Psoas muscle (tissue), 8 donors: ENCODE measurements around the gene PIEZO1. TPM values are rescaled to one million over a fixed set of nuclear protein-coding genes. Genes with fewer than 3 reads are reported as not detected.

Experiments
- ATAC-seq, 4 donors: fragments of 200-7000 bp; cut with Tn5 transposase; one replicate each; pipeline ENCODE4 v1.9.1; 2020; ENCODE audit warnings: moderate library complexity in 3 of 4, mild to moderate bottlenecking in 2 of 4
- DNase-seq, 2 donors: peaks; one replicate each; pipeline ENCODE4 v3.0.0-alpha.2; 2020
- H3K27ac ChIP-seq: fragments of 200-600 bp; one replicate; pipeline ENCODE4 v1.8.0; 2022
- H3K27me3 ChIP-seq, 3 donors: fragments of 200-600 bp in 1 of 3; one replicate each; pipeline versions ENCODE4 v1.6.1 to v1.8.0; 2013 to 2022; ENCODE audit warnings: low read length in 2 of 3, mild to moderate bottlenecking in 2 of 3, moderate library complexity in 1 of 3; ENCODE audit not compliant: insufficient read depth in 3 of 3
- H3K36me3 ChIP-seq, 2 donors: fragments of 200-600 bp in 1 of 2; one replicate each; pipeline versions ENCODE4 v1.6.1 to v1.8.0; 2013 to 2022; ENCODE audit warnings: low read depth in 1 of 2, mild to moderate bottlenecking in 1 of 2, moderate library complexity in 1 of 2; ENCODE audit not compliant: insufficient read depth in 1 of 2
- H3K4me1 ChIP-seq: fragments of 200-600 bp; one replicate; pipeline ENCODE4 v1.8.0; 2022
- H3K4me3 ChIP-seq: fragments of 200-600 bp; one replicate; pipeline ENCODE4 v1.8.0; 2022; ENCODE audit warnings: mild to moderate bottlenecking
- H3K9me3 ChIP-seq: fragments of 200-600 bp; one replicate; pipeline ENCODE4 v1.8.0; 2022
- CTCF ChIP-seq: fragments of 200-600 bp; IDR thresholded peaks from one replicate; pipeline ENCODE4 v1.8.0; 2022; ENCODE audit warnings: antibody characterized with exemption
- WGBS, 3 donors: extraction: QIAGEN DNeasy Blood & Tissue Kit; methylation state at CpG; one replicate each; pipeline versions ENCODE4 v1.1.6 to v1.1.7; 2013; 5-methylcytosine and 5-hydroxymethylcytosine counted together
- intact Hi-C, 2 donors: fragments of 100-400 bp; cut with DNase I; formaldehyde crosslinking; loops; one replicate each; pipeline versions ENCODE4 v1.11.0 to v1.14.2; 2022
- polyA plus RNA-seq, 3 donors: library from polyadenylated mRNA; stranded (reverse); fragments of 200-250 nt; gene quantifications; one replicate each; pipeline ENCODE4 v1.2.3, GENCODE V29; 2013
- total RNA-seq, 4 donors: library from RNA; stranded (reverse); fragmentation: NEBNext Ultra II Directional in 2 of 4; extraction: Animal tissue kit (Norgen Biotek cat#: 25700) in 2 of 4; gene quantifications; one replicate each; pipeline versions ENCODE4 v1.2.1 to v1.2.4, GENCODE V29; 2021 to 2023
- donor health status: healthy with polysubstance abuse.
- donor health status: DM: no; HTN: no; CAD: no; lungs with moderate emphysema.
- donor health status: Bipolar disorder and iron deficiency.
- donor health status: healthy.
- donor health status: DM: yes; HTN: yes; CAD: no.
- donor health status: DM: no; HTN: no; CAD: no.
- donor health status: DM: no; HTN: no; CAD: no.
- donor health status: DM: yes; HTN: yes; CAD: no.

Gene PIEZO1
- total and polyA plus RNA-seq, 7 donors, result 7.2 to 26.8 (median 10.2) TPM

GRCh38 chr16:88736088-88736487 lies 48.9 kb downstream of the PIEZO1 start:
- no peaks in the 10 kb centered on the region for H3K9me3 ChIP-seq
- no peak overlapping the region for H3K4me3 ChIP-seq
- TF ChIP-seq CTCF, result no peak
- no peak overlapping the region for H3K27ac ChIP-seq
- peaks cover 0 to 4% of the 10 kb centered on the region in 2 donors for H3K36me3 ChIP-seq
- no peaks in the 10 kb centered on the region for H3K27me3 ChIP-seq
- ATAC-seq (no peak), DNase-seq (no peak)
- intact Hi-C loops, result loop anchor here (2.0 to 5.0 kb wide), 3 partner anchors 49 to 476 kb away; partner anchors contain the start of gene PIEZO1 (in 1 of the 2)
- WGBS, 3 donors, result 91 to 93% (median 92%) methylated on average over 17 to 21 of the region's 21 CpGs
- no peaks in the 10 kb centered on the region for H3K4me1 ChIP-seq

- Histone ChIP-seq H3K27me3 (no peaks in the 10 kb centered on the region), H3K4me3 (no peak overlapping the region), H3K36me3 (no peaks in the 10 kb centered on the region), H3K27ac (no peak overlapping the region), H3K9me3 (no peaks in the 10 kb centered on the region), H3K4me1 (no peaks in the 10 kb centered on the region)
- WGBS, 3 donors, result 57 to 72% (median 59%) methylated on average over 10 of the region's 10 CpGs
- DNase-seq (no peak), ATAC-seq (no peak)
- TF ChIP-seq CTCF, result no peak
- intact Hi-C loops, result loop anchor here (2.0 to 5.0 kb wide), 3 partner anchors 49 to 477 kb away; partner anchors contain the start of gene PIEZO1 (in 1 of the 2)
Observed at GRCh38 chr16:88735616-88736015, 49.4 kb downstream of the PIEZO1 start.

- no peaks in the 10 kb centered on the region for H3K36me3 ChIP-seq
- intact Hi-C loops, result loop anchor here (5.0 kb wide), 2 partner anchors 432 to 477 kb away; no protein-coding TSS in a partner anchor
- 86 to 93% (median 90%) methylated on average over 16 of the region's 16 CpGs for WGBS, 3 donors
- no peak for ATAC-seq
- no peaks in the 10 kb centered on the region for H3K27me3 ChIP-seq
- no peaks in the 10 kb centered on the region for H3K4me1 ChIP-seq
- no peaks in the 10 kb centered on the region for H3K9me3 ChIP-seq
- TF ChIP-seq CTCF, result no peak
- no peak for DNase-seq
- no peak overlapping the region for H3K4me3 ChIP-seq
- H3K27ac ChIP-seq, result no peak overlapping the region
Observed at GRCh38 chr16:88735121-88735520, 49.9 kb downstream of the PIEZO1 start.

- ATAC-seq, result no peak
- WGBS, 3 donors, result 91 to 95% (median 93%) methylated on average over 22 to 23 of the region's 23 CpGs
- no peaks in the 10 kb centered on the region for H3K36me3 ChIP-seq
- no peak overlapping the region for H3K4me3 ChIP-seq
- no peak overlapping the region for H3K27ac ChIP-seq
- no peaks in the 10 kb centered on the region for H3K9me3 ChIP-seq
- intact Hi-C loops, result no loop called here
- H3K4me1 ChIP-seq, result no peaks in the 10 kb centered on the region
- no peak for TF ChIP-seq CTCF
- no peak for DNase-seq
- no peaks in the 10 kb centered on the region for H3K27me3 ChIP-seq
Observed at GRCh38 chr16:88734361-88734728, 50.7 kb downstream of the PIEZO1 start.
